IMR-90 (cell line): ENCODE data around the gene CLBA1. TPM values are rescaled to one million over a fixed set of nuclear protein-coding genes. Genes with fewer than 3 reads are reported as not detected.

Experiments used
- ATAC-seq: fragments of 200-7000 bp; cut with Tn5 transposase; 2 replicates; pipeline ENCODE4 v1.9.1; 2020; ENCODE audit warnings: low read depth, mild to moderate bottlenecking, moderate library complexity
- BruUV-seq: library from RNA; stranded (reverse); fragments of 400-500 nt; replicated peaks from 2 replicates; lab custom pipeline; 2021; lab: Mats Ljungman, UMichigan
- CTCF ChIA-PET: fragments of 300-600 bp; formaldehyde crosslinking; extraction: SDS; loops from one replicate; lab custom pipeline; 2021; ENCODE audit warnings: antibody characterized with exemption; lab: Yijun Ruan, JAX
- POLR2A ChIA-PET: fragments of 300-600 bp; sonication (Branson Sonifier 250); formaldehyde crosslinking; loops from one replicate; lab custom pipeline; 2022; ENCODE audit warnings: antibody characterized with exemption; ENCODE audit not compliant: unreplicated experiment; lab: Charles Lee
- DNase-seq: peaks from one replicate; pipeline ENCODE4 v3.0.0; 2013
- H2AFZ ChIP-seq: replicated peaks from 2 replicates; pipeline ENCODE3; 2013; ENCODE audit warnings: low read length, mild to moderate bottlenecking; ENCODE audit not compliant: poor library complexity
- H2AK5ac ChIP-seq: 2 replicates; pipeline ENCODE4 v1.6.1; 2013; ENCODE audit warnings: low read depth, low read length, inconsistent platforms
- H2AK9ac ChIP-seq: replicated peaks from 2 replicates; pipeline ENCODE3; 2013; ENCODE audit warnings: mild to moderate bottlenecking, low read depth, low read length, moderate library complexity; ENCODE audit not compliant: poor library complexity
- H2BK120ac ChIP-seq: 2 replicates; pipeline ENCODE4 v1.6.1; 2013; ENCODE audit warnings: low read depth, low read length, inconsistent platforms
- H2BK15ac ChIP-seq: 3 replicates; pipeline ENCODE4 v1.6.1; 2013; ENCODE audit warnings: low read depth, low read length, inconsistent platforms
- H2BK20ac ChIP-seq: 2 replicates; pipeline ENCODE4 v1.6.1; 2013; ENCODE audit warnings: low read depth, mild to moderate bottlenecking, inconsistent platforms, low read length, moderate library complexity
- H2BK5ac ChIP-seq: 2 replicates; pipeline ENCODE4 v1.6.1; 2013; ENCODE audit warnings: mild to moderate bottlenecking, low read depth, low read length, inconsistent platforms; ENCODE audit not compliant: poor library complexity, severe bottlenecking
- H3K14ac ChIP-seq: replicated peaks from 2 replicates; pipeline ENCODE4 v1.6.1; 2013; ENCODE audit warnings: low read depth, low read length, inconsistent platforms
- H3K18ac ChIP-seq: 2 replicates; pipeline ENCODE4 v1.6.1; 2013; ENCODE audit warnings: low read depth, low read length, control low read depth
- H3K23ac ChIP-seq: 2 replicates; pipeline ENCODE4 v1.6.1; 2013; ENCODE audit warnings: low read depth, low read length, inconsistent platforms
- H3K27ac ChIP-seq: 2 replicates; pipeline ENCODE4 v1.5.1; 2013; ENCODE audit warnings: mild to moderate bottlenecking, control low read depth, low read length; ENCODE audit not compliant: insufficient read depth
- H3K27me3 ChIP-seq: 2 replicates; pipeline ENCODE4 v1.6.1; 2013; ENCODE audit warnings: low read length; ENCODE audit not compliant: control insufficient read depth, insufficient read depth
- H3K36me3 ChIP-seq: 2 replicates; pipeline ENCODE4 v1.6.1; 2013; ENCODE audit warnings: low read length, mixed read lengths; ENCODE audit not compliant: control insufficient read depth, insufficient read depth
- H3K4ac ChIP-seq: 2 replicates; pipeline ENCODE4 v1.6.1; 2013; ENCODE audit warnings: low read depth, low read length, inconsistent platforms
- H3K4me1 ChIP-seq: 2 replicates; pipeline ENCODE4 v1.6.1; 2013; ENCODE audit warnings: low read length, mixed read lengths; ENCODE audit not compliant: control insufficient read depth, insufficient read depth
- H3K4me2 ChIP-seq: 2 replicates; pipeline ENCODE4 v1.6.1; 2013; ENCODE audit warnings: low read depth, mild to moderate bottlenecking, control low read depth, low read length, moderate library complexity
- H3K4me3 ChIP-seq: 2 replicates; pipeline ENCODE4 v1.5.1; 2013; ENCODE audit warnings: low read depth, mild to moderate bottlenecking, control low read depth, low read length, moderate library complexity; ENCODE audit not compliant: insufficient read depth
- H3K56ac ChIP-seq: 2 replicates; pipeline ENCODE4 v1.6.1; 2013; ENCODE audit warnings: low read length, inconsistent platforms; ENCODE audit not compliant: insufficient read depth; ENCODE audit errors: extremely low read depth
- H3K79me1 ChIP-seq, 2 experiments: 2 replicates each; pipeline ENCODE4 v1.6.1; 2013; ENCODE audit warnings: low read length in 2 of 2, inconsistent platforms in 1 of 2, low read depth in 1 of 2
- H3K9ac ChIP-seq: 2 replicates; pipeline ENCODE4 v1.6.1; 2013; ENCODE audit warnings: low read depth, low read length, control low read depth
- H3K9me1 ChIP-seq: 2 replicates; pipeline ENCODE4 v1.6.1; 2013; ENCODE audit warnings: low read length, inconsistent platforms; ENCODE audit not compliant: insufficient read depth
- H3K9me3 ChIP-seq: 2 replicates; pipeline ENCODE4 v1.6.1; 2013; ENCODE audit warnings: low read length; ENCODE audit not compliant: control insufficient read depth, insufficient read depth
- H4K20me1 ChIP-seq: 2 replicates; pipeline ENCODE4 v1.6.1; 2013; ENCODE audit warnings: low read length, inconsistent platforms; ENCODE audit not compliant: insufficient read depth
- H4K5ac ChIP-seq: 2 replicates; pipeline ENCODE4 v1.6.1; 2013; ENCODE audit warnings: mild to moderate bottlenecking, low read depth, low read length, control low read depth
- H4K8ac ChIP-seq, 2 experiments: 2 replicates each; pipeline ENCODE4 v1.6.1; 2013; ENCODE audit warnings: low read depth in 2 of 2, low read length in 2 of 2, control low read depth in 1 of 2, inconsistent platforms in 1 of 2
- H4K91ac ChIP-seq: 2 replicates; pipeline ENCODE4 v1.6.1; 2013; ENCODE audit warnings: low read depth, low read length, inconsistent platforms; ENCODE audit not compliant: insufficient read depth
- BHLHE40 ChIP-seq: fragments of 150-350 bp; IDR thresholded peaks from 2 replicates; pipeline ENCODE4 v1.6.1; 2016; ENCODE audit warnings: mild to moderate bottlenecking, low read depth, low read length
- MAZ ChIP-seq: IDR thresholded peaks from 2 replicates; pipeline ENCODE4 v1.6.1; 2012; ENCODE audit warnings: low read depth, mild to moderate bottlenecking, low read length, improper control_type of control experiment, moderate library complexity, borderline replicate concordance
- MXI1 ChIP-seq: IDR thresholded peaks from 2 replicates; pipeline ENCODE4 v1.6.1; 2012; ENCODE audit warnings: low read depth, mild to moderate bottlenecking, low read length, moderate library complexity, borderline replicate concordance
- POLR2A ChIP-seq: IDR thresholded peaks from 2 replicates; pipeline ENCODE4 v1.6.1; 2012; ENCODE audit warnings: mild to moderate bottlenecking, low read depth, low read length
- RAD21 ChIP-seq: IDR thresholded peaks from 2 replicates; pipeline ENCODE4 v1.6.1; 2012; ENCODE audit warnings: low read length, improper control_type of control experiment
- SMC3 ChIP-seq: fragments of 150-350 bp; IDR thresholded peaks from 2 replicates; pipeline ENCODE4 v1.6.1; 2016; ENCODE audit warnings: low read depth, mild to moderate bottlenecking, antibody characterized with exemption, low read length, moderate library complexity
- WGBS, 2 experiments: methylation state at CpG; one replicate each; pipeline versions ENCODE4 v1.1.5 to v1.1.7; 2013; ENCODE audit warnings: missing lambda C conversion rate in 2 of 2; ENCODE audit not compliant: insufficient read length in 1 of 2; ENCODE audit errors: extremely low coverage in 2 of 2; 5-methylcytosine and 5-hydroxymethylcytosine counted together
- dilution Hi-C: fragments of 300-500 bp; cut with HindIII; formaldehyde crosslinking; loops from one replicate; pipeline ENCODE4 v1.14.3; 2018; ENCODE audit warnings: low sequenced_read_pairs; ENCODE audit not compliant: unreplicated experiment
- in situ Hi-C: fragments of 300-500 bp; cut with MboI; formaldehyde crosslinking; loops from 3 replicates; pipeline ENCODE4 v1.14.3; 2019; ENCODE audit warnings: low sequenced_read_pairs, inconsistent platforms, mixed read lengths
- intact Hi-C: fragments of 100-400 bp; cut with micrococcal nuclease; formaldehyde crosslinking; loops from 2 replicates; pipeline ENCODE4 v1.10.0; 2022
- polyA plus RNA-seq, 3 experiments: library from polyadenylated mRNA; depleted of rRNA; stranded (reverse); fragments of >200 nt; gene quantifications; 2 replicates each; pipeline ENCODE4 v1.2.3, GENCODE V29; 2012; ENCODE audit warnings: low replicate concordance in 1 of 3
- total RNA-seq: library from RNA; depleted of rRNA; stranded (reverse); fragments of >200 nt; gene quantifications from 2 replicates; pipeline ENCODE4 v1.2.3, GENCODE V29; 2012

CLBA1 gene
- total and polyA plus RNA-seq, 2 of the 4 experiments (the other 2 are of a cell fraction), result 2.7 to 6.2 TPM

DNA sequence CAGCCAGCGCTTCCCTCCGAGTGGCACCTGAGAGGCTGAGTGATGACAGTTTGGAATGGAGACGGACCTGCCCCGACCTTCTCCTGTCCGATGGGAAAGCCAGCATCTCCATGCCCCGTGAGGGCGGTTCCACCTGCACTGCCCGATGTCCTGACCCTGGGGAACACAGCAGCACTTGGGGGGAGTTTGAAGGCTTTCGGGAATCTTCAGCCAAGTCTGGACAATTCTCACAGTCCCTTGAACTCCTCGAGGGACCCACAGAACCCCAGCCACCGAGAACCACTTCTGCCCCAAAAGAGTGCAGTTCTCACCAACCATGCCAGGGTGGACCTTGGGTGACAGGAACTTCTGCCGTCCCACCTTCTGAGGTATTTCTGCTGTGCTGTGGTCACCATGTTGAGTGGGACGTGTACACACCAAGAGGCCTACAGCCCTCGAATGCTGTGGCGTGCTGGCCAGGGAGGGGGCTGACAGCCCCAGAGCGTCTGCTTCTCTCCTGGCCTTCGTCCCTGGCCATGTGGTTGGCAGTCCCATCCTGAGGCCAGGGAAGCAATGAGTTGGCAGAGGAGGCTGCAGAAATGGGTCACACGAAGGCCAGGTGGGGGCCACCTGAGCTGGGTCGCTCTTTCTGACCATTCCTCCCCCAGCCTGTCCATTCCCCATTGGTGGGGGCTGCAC, 1.0 kb downstream of the CLBA1 start:
- dilution Hi-C loops, result no loop called here
- in situ Hi-C loops, result no loop called here

More for the DNA sequence above, 1.0 kb downstream of the CLBA1 start:
- H4K20me1 ChIP-seq, result peaks cover 4% of the 10 kb centered on the region; the same call in 1 of the 2 replicates
- H2BK15ac ChIP-seq, result no peak overlapping the region
- no peak overlapping the region for H2BK20ac ChIP-seq
- H2BK5ac ChIP-seq, result no peak overlapping the region
- H2AK5ac ChIP-seq, result 0 out of 2 replicates have a peak overlapping the region, but pooled peaks have one; percentile 29
- WGBS, 2 experiments, result no CpG with 5 or more reads among the region's 19 CpGs
- H3K27me3 ChIP-seq, result no peaks in the 10 kb centered on the region
- ATAC-seq, result no peak
- H3K36me3 ChIP-seq, result peaks cover under 1% of the 10 kb centered on the region; the same call in 1 of the 2 replicates
- H3K4me2 ChIP-seq, result peak overlapping the region; percentile 84; the same call in 1 of the 2 replicates
- H3K14ac ChIP-seq, result no peak overlapping the region
- peaks cover 0 to 9% of the 10 kb centered on the region in 2 experiments; a peak in 1 of 4 replicates for H3K79me1 ChIP-seq
- H3K9me1 ChIP-seq, result 0 out of 2 replicates have a peak, but pooled peaks cover 2% of the 10 kb centered on the region
- H2AFZ ChIP-seq, result peak overlapping the region; percentile 96
- no peak overlapping the region for H4K5ac ChIP-seq
- POLR2A ChIA-PET, result no interaction called here
- no peak overlapping the region for H3K27ac ChIP-seq
- no peak overlapping the region for H3K18ac ChIP-seq
- H3K9ac ChIP-seq, result no peak overlapping the region
- peak overlapping the region; percentile 93 for H2AK9ac ChIP-seq
- H3K9me3 ChIP-seq, result no peaks in the 10 kb centered on the region
- H3K23ac ChIP-seq, result 0 out of 2 replicates have a peak overlapping the region, but pooled peaks have one; percentile 9
- BruUV-seq, result no TSS peak
- H3K56ac ChIP-seq, result no peak overlapping the region
- no peak overlapping the region; the same call in 1 of the 2 replicates for H3K4ac ChIP-seq
- no peak overlapping the region for H4K8ac ChIP-seq
- DNase-seq, result no peak
- peaks cover 3% of the 10 kb centered on the region; the same call in 1 of the 2 replicates for H3K4me1 ChIP-seq
- H3K4me3 ChIP-seq, result peak overlapping the region; percentile 71
- no peak overlapping the region for H2BK120ac ChIP-seq
- CTCF ChIA-PET, result no interaction called here
- intact Hi-C loops, result no loop called here
- TF ChIP-seq MAZ (no peak), RAD21 (no peak; the same call in 1 of the 2 replicates), BHLHE40 (no peak), SMC3 (no peak), POLR2A (no peak), MXI1 (no peak)
- H4K91ac ChIP-seq, result no peak overlapping the region
